AG04449 (cell line): ENCODE data around the gene PERM1.

Source experiments
- CTCF ChIA-PET: fragments of 350-600 bp; formaldehyde crosslinking; extraction: SDS; loops from one replicate; lab custom pipeline; 2021; ENCODE audit warnings: antibody characterized with exemption; lab: Yijun Ruan, JAX
- POLR2A ChIA-PET: fragments of 400-600, 350-600 bp; formaldehyde crosslinking; extraction: SDS; loops from one replicate; lab custom pipeline; 2020; ENCODE audit warnings: antibody characterized with exemption, inconsistent platforms; lab: Yijun Ruan, JAX
- DNase-seq: peaks from one replicate; pipeline ENCODE4 v3.0.0-alpha.2; 2010; ENCODE audit warnings: low read depth, low spot score
- H3K4me3 ChIP-seq: 2 replicates; pipeline ENCODE4 v1.5.1; 2011; ENCODE audit warnings: low read depth, mild to moderate bottlenecking, control low read depth, low read length
- CTCF ChIP-seq: IDR thresholded peaks from one replicate; pipeline ENCODE4 v1.5.1; 2011; ENCODE audit warnings: mild to moderate bottlenecking, moderate library complexity, low read length, control low read depth, inconsistent platforms; ENCODE audit not compliant: insufficient read depth; ENCODE audit errors: missing control alignments

Gene PERM1

GRCh38 chr1:974687-975328 is 7.1 kb downstream of the PERM1 start:
- ChIA-PET CTCF (interaction anchor here (1.0 to 3.2 kb wide), 7 partner anchors 8 to 102 kb away, joined by 3 to 29 read pairs (median 10); partner anchors contain the start of gene PLEKHN1), POLR2A (interaction anchor here (2.2 kb wide), 1 partner anchor 8 kb away, joined by 8 read pairs; the partner anchor contains the start of gene PLEKHN1)

GRCh38 chr1:974293-974640 is 7.6 kb downstream of the PERM1 start:
- no peak for TF ChIP-seq CTCF
- CTCF ChIA-PET: interaction anchor here (1.6 to 3.2 kb wide), 3 partner anchors 10 to 69 kb away, joined by 10 to 28 read pairs (median 10); no protein-coding TSS in a partner anchor
- POLR2A ChIA-PET: no interaction called here
- DNase-seq: no peak
- H3K4me3 ChIP-seq: no peak overlapping the region

More at GRCh38 chr1:974687-975328, 7.1 kb downstream of the PERM1 start:
- H3K4me3 ChIP-seq: no peak overlapping the region
- no peak for DNase-seq
- TF ChIP-seq CTCF: no peak

GRCh38 chr1:973459-974292 is 8.2 kb downstream of the PERM1 start:
- ChIA-PET CTCF (interaction anchor here (1.6 to 3.2 kb wide), 3 partner anchors 11 to 68 kb away, joined by 10 to 28 read pairs (median 10); no protein-coding TSS in a partner anchor), POLR2A (no interaction called here)
- H3K4me3 ChIP-seq: no peak overlapping the region
- no peak for TF ChIP-seq CTCF
- no peak for DNase-seq

GRCh38 chr1:972726-973458 is 9.0 kb downstream of the PERM1 start:
- ChIA-PET POLR2A (no interaction called here), CTCF (interaction anchor here (0.9 to 3.4 kb wide), 2 partner anchors 10 to 13 kb away, joined by 3 to 27 read pairs; partner anchors contain the start of gene PERM1)
- no peak for DNase-seq
- no peak for TF ChIP-seq CTCF
- no peak overlapping the region for H3K4me3 ChIP-seq

- POLR2A ChIA-PET: no interaction called here
- no peak overlapping the region for H3K4me3 ChIP-seq
- no peak for DNase-seq
- TF ChIP-seq CTCF: no peak
- CTCF ChIA-PET: interaction anchor here (0.9 to 3.4 kb wide), 2 partner anchors 11 to 14 kb away, joined by 3 to 27 read pairs; partner anchors contain the start of gene PERM1
Observed at GRCh38 chr1:971751-972506, 10.0 kb downstream of the PERM1 start.
